ENCODE data around the gene GPC6.

GPC6 gene

DNA sequence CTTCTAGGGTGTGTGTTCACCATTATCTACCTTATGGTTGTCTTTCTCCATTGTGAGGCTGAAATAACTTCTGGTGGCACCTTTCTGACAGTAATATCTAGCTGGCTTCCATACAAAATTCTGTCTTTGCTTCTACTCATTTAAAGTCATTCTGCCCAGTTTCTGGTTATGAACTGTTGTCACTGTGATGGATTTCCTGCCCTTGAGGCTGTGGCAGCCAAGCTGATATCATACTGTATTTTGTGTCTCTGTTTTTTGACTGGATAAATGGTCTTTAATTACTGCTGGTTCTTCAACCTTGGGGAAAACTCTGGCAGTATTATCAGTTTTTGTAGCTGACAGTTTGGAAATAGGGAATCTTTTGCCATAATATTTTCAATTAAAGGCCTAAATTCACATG, 233.4 kb downstream of the GPC6 start:
- no peak overlapping the region for H3K9ac ChIP-seq (ENCODE audit: low read length)
- no peaks in the 10 kb centered on the region for H4K20me1 ChIP-seq (ENCODE audit: insufficient read depth, low read length)
- no peak overlapping the region for H2AFZ ChIP-seq (ENCODE audit: low read depth, low read length)
- no peaks in the 10 kb centered on the region for H3K4me1 ChIP-seq (ENCODE audit: low read length)
- no peaks in the 10 kb centered on the region for H3K36me3 ChIP-seq (replicated peaks; ENCODE audit: low read depth, low read length)
- TF ChIP-seq, protein P1, sequence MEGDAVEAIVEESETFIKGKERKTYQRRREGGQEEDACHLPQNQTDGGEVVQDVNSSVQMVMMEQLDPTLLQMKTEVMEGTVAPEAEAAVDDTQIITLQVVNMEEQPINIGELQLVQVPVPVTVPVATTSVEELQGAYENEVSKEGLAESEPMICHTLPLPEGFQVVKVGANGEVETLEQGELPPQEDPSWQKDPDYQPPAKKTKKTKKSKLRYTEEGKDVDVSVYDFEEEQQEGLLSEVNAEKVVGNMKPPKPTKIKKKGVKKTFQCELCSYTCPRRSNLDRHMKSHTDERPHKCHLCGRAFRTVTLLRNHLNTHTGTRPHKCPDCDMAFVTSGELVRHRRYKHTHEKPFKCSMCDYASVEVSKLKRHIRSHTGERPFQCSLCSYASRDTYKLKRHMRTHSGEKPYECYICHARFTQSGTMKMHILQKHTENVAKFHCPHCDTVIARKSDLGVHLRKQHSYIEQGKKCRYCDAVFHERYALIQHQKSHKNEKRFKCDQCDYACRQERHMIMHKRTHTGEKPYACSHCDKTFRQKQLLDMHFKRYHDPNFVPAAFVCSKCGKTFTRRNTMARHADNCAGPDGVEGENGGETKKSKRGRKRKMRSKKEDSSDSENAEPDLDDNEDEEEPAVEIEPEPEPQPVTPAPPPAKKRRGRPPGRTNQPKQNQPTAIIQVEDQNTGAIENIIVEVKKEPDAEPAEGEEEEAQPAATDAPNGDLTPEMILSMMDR (IDR thresholded peaks at IDR 0.05; ENCODE audit: low read depth, low read length) = no peak
- TF ChIP-seq EZH2phosphoT487 (IDR thresholded peaks at IDR 0.05; ENCODE audit: low read depth) = no peak
- H3K27ac ChIP-seq (ENCODE audit: low read length) = no peak overlapping the region
- H3K4me2 ChIP-seq (ENCODE audit: low read length) = no peak overlapping the region
- H3K4me3 ChIP-seq (ENCODE audit: low read length) = no peak overlapping the region
- no peaks in the 10 kb centered on the region for H3K27me3 ChIP-seq (ENCODE audit: low read depth, low read length)
- no peaks in the 10 kb centered on the region for H3K9me3 ChIP-seq (ENCODE audit: insufficient read depth, low read length)
- H3K79me2 ChIP-seq (ENCODE audit: low read length) = no peaks in the 10 kb centered on the region

DNA sequence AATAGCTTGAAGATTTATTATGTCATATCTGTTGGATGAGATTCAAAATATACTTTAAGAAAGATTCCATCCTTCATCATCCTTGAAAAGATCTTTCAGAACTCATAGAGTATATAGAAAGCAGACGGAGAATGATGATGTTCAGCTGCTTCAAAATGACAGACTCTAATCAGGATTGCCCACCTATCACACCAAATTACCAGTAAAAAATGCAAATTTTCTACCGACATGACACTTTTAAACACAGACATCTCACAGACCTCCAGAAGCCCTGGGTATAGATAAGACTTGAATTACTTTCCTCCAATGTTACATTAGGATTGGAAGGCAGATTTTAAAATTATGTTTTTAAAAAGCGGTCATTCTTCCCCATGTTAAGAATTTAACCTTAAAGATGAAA, 235.5 kb downstream of the GPC6 start:
- H4K20me1 ChIP-seq (ENCODE audit: insufficient read depth, low read length) = no peaks in the 10 kb centered on the region
- no peaks in the 10 kb centered on the region for H3K27me3 ChIP-seq (ENCODE audit: low read depth, low read length)
- no peaks in the 10 kb centered on the region for H3K36me3 ChIP-seq (replicated peaks; ENCODE audit: low read depth, low read length)
- no peak overlapping the region for H3K4me2 ChIP-seq (ENCODE audit: low read length)
- H3K4me1 ChIP-seq (ENCODE audit: low read length) = no peaks in the 10 kb centered on the region
- H2AFZ ChIP-seq (ENCODE audit: low read depth, low read length) = no peak overlapping the region
- H3K79me2 ChIP-seq (ENCODE audit: low read length) = no peaks in the 10 kb centered on the region
- H3K9me3 ChIP-seq (ENCODE audit: insufficient read depth, low read length) = no peaks in the 10 kb centered on the region
- TF ChIP-seq, protein P1 (IDR thresholded peaks at IDR 0.05; ENCODE audit: low read depth, low read length) = no peak
- no peak for TF ChIP-seq EZH2phosphoT487 (IDR thresholded peaks at IDR 0.05; ENCODE audit: low read depth)
- no peak overlapping the region for H3K4me3 ChIP-seq (ENCODE audit: low read length)
- H3K27ac ChIP-seq (ENCODE audit: low read length) = no peak overlapping the region
- H3K9ac ChIP-seq (ENCODE audit: low read length) = no peak overlapping the region

DNA sequence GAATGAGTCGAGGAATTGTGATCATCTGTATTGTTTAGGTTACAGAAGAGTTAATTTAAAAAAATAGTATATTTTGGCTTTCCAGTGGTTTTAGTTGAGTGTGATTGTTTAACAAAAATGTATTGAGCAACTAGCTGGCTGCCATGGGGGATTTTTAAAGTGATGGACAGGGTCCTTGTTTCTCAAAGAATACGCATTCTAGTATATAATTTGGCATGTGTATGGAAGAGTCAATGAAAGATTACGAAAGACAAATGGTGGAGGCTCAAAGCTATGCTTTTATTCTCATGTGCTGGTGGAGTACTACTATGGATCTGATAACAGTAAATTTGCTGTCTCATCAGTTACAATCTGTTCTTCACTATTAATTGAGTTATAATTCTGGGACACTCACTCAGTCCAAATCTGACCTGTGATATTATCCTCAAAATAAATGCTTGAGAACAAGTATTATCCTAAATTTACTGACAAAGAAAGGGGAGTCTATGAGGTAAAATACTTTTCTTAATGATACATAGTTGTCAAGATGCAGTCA, 240.0 kb downstream of the GPC6 start:
- TF ChIP-seq, protein P1 (IDR thresholded peaks at IDR 0.05; ENCODE audit: low read depth, low read length) = no peak
- no peak for TF ChIP-seq EZH2phosphoT487 (IDR thresholded peaks at IDR 0.05; ENCODE audit: low read depth)
- H3K9ac ChIP-seq (ENCODE audit: low read length) = no peak overlapping the region
- H3K27me3 ChIP-seq (ENCODE audit: low read depth, low read length) = no peaks in the 10 kb centered on the region
- no peak overlapping the region for H3K4me3 ChIP-seq (ENCODE audit: low read length)
- no peaks in the 10 kb centered on the region for H3K4me1 ChIP-seq (ENCODE audit: low read length)
- H2AFZ ChIP-seq (ENCODE audit: low read depth, low read length) = no peak overlapping the region
- no peak overlapping the region for H3K27ac ChIP-seq (ENCODE audit: low read length)
- no peaks in the 10 kb centered on the region for H3K79me2 ChIP-seq (ENCODE audit: low read length)
- no peaks in the 10 kb centered on the region for H4K20me1 ChIP-seq (ENCODE audit: insufficient read depth, low read length)
- H3K36me3 ChIP-seq (replicated peaks; ENCODE audit: low read depth, low read length) = no peaks in the 10 kb centered on the region
- H3K4me2 ChIP-seq (ENCODE audit: low read length) = no peak overlapping the region
- no peaks in the 10 kb centered on the region for H3K9me3 ChIP-seq (ENCODE audit: insufficient read depth, low read length)

DNA sequence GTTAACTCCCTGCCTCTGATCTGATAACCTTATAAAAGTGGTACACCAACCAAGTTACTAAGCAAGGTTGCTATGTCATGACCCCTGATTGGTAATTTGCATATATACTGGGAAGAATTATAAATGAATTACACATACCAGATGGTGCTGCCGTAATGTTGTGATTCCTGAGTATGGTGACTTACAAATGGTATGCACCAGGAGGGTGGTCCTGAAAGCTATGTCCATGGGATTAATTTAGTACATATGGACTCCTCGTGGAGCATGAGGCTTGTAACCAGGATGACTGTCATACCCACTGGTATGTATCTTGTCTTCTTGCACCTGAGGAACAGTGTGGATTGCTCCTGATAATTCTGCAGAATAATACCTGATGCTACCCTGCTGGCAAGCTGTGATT, 240.6 kb downstream of the GPC6 start:
- Histone ChIP-seq H3K79me2 (ENCODE audit: low read length) (no peaks in the 10 kb centered on the region), H3K27ac (ENCODE audit: low read length) (no peak overlapping the region), H2AFZ (ENCODE audit: low read depth, low read length) (no peak overlapping the region), H3K4me2 (ENCODE audit: low read length) (no peak overlapping the region), H3K4me1 (ENCODE audit: low read length) (no peaks in the 10 kb centered on the region), H3K4me3 (ENCODE audit: low read length) (no peak overlapping the region), H3K27me3 (ENCODE audit: low read depth, low read length) (no peaks in the 10 kb centered on the region), H3K9ac (ENCODE audit: low read length) (no peak overlapping the region), H3K9me3 (ENCODE audit: insufficient read depth, low read length) (no peaks in the 10 kb centered on the region), H4K20me1 (ENCODE audit: insufficient read depth, low read length) (no peaks in the 10 kb centered on the region), H3K36me3 (replicated peaks; ENCODE audit: low read depth, low read length) (no peaks in the 10 kb centered on the region)
- TF ChIP-seq, protein P1 (IDR thresholded peaks at IDR 0.05; ENCODE audit: low read depth, low read length) = no peak
- no peak for TF ChIP-seq EZH2phosphoT487 (IDR thresholded peaks at IDR 0.05; ENCODE audit: low read depth)
